IPS DF 4.7 (cell line): ENCODE results near the gene SESTD1.
"Not testable (repeated sequence)": the region's sequence is repeated elsewhere in the genome, so short reads cannot be mapped to it uniquely, and the experiment has no call there.

Source experiments
- DNase-seq: peaks from one replicate; pipeline ENCODE4 v3.0.0-alpha.2; 2013; ENCODE audit warnings: low spot score; ENCODE audit errors: extremely low read depth

Gene SESTD1

GRCh38 chr2:179239838-179240237, 24.8 kb downstream of the SESTD1 start:
- no peak for DNase-seq

- DNase-seq: no peak
Measured at GRCh38 chr2:179239195-179239594, 25.4 kb downstream of the SESTD1 start.

- no peak for DNase-seq
Measured at GRCh38 chr2:179238027-179238426, 26.6 kb downstream of the SESTD1 start.

- no peak for DNase-seq
Measured at GRCh38 chr2:179237209-179237946, 27.3 kb downstream of the SESTD1 start.

- DNase-seq: no peak
Measured at GRCh38 chr2:179235463-179236108, 29.0 kb downstream of the SESTD1 start.

GRCh38 chr2:179234658-179235240, 29.9 kb downstream of the SESTD1 start:
- no peak for DNase-seq

- DNase-seq: no peak
Measured at GRCh38 chr2:179233626-179234430, 30.8 kb downstream of the SESTD1 start.

GRCh38 chr2:179233083-179233490, 31.5 kb downstream of the SESTD1 start:
- no peak for DNase-seq

- no peak for DNase-seq
Measured at GRCh38 chr2:179226961-179227259, 37.7 kb downstream of the SESTD1 start.

GRCh38 chr2:179226203-179226960, 38.2 kb downstream of the SESTD1 start:
- DNase-seq: no peak

GRCh38 chr2:179224361-179224760, 40.3 kb downstream of the SESTD1 start:
- DNase-seq: no peak

GRCh38 chr2:179222076-179222475, 42.6 kb downstream of the SESTD1 start:
- DNase-seq: no peak

GRCh38 chr2:179218848-179219594, 45.6 kb downstream of the SESTD1 start:
- peak; percentile 68 for DNase-seq

- DNase-seq: not testable (repeated sequence)
Measured at GRCh38 chr2:179214671-179215070, 50.0 kb downstream of the SESTD1 start.

GRCh38 chr2:179211355-179211754, 53.3 kb downstream of the SESTD1 start:
- DNase-seq: no peak

- not testable (repeated sequence) for DNase-seq
Measured at GRCh38 chr2:179208277-179208676, 56.4 kb downstream of the SESTD1 start.

- DNase-seq: no peak
Measured at GRCh38 chr2:179207047-179207446, 57.6 kb downstream of the SESTD1 start.

- no peak for DNase-seq
Measured at GRCh38 chr2:179201869-179202268, 62.8 kb downstream of the SESTD1 start.

- not testable (repeated sequence) for DNase-seq
Measured at GRCh38 chr2:179195926-179196590, 68.6 kb downstream of the SESTD1 start.

GRCh38 chr2:179195141-179195540, 69.5 kb downstream of the SESTD1 start:
- DNase-seq: no peak
